Neural progenitor cell (in vitro differentiated cells): ENCODE data around the gene EHMT1.

ENCODE experiments used
- CTCF ChIP-seq: fragments of 200-600 bp; sonication (generic); IDR thresholded peaks from 2 replicates; pipeline ENCODE4 v1.5.1; 2017; ENCODE audit warnings: antibody characterized with exemption, mild to moderate bottlenecking
- EZH2 ChIP-seq: fragments of 200-600 bp; sonication (generic); IDR thresholded peaks from 2 replicates; pipeline ENCODE4 v1.6.1; 2017; ENCODE audit warnings: antibody characterized with exemption, mild to moderate bottlenecking, moderate library complexity

DNA sequence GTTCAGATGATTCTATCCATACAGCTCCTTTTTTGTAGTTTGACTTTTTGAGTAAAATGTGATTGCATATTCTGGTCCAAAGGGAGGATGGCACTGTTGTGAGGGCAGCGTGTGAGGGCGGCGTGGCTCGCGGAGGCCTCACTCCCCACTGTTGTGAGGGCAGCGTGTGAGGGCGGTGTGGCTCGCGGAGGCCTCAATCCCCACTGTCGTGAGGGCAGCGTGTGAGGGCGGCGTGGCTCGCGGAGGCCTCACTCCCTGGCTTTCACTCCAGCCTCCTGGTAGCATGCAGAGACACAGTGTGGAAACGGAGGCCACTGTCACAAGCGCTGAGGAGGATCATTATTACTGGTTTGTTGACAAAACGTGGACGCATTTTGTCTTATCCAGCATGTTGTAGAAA lies 79.0 kb downstream of the EHMT1 start:
- TF ChIP-seq CTCF: no peak
- no peak for TF ChIP-seq EZH2
